HG02763 (cell line): Measurements from ENCODE around the gene TMEM132D.

Experiments
- ATAC-seq: cut with Tn5 transposase; IDR thresholded peaks from one replicate; pipeline ENCODE4 v1.9.1; 2021; ENCODE audit warnings: mild to moderate bottlenecking, moderate library complexity; ENCODE audit not compliant: unreplicated experiment

Gene TMEM132D

DNA sequence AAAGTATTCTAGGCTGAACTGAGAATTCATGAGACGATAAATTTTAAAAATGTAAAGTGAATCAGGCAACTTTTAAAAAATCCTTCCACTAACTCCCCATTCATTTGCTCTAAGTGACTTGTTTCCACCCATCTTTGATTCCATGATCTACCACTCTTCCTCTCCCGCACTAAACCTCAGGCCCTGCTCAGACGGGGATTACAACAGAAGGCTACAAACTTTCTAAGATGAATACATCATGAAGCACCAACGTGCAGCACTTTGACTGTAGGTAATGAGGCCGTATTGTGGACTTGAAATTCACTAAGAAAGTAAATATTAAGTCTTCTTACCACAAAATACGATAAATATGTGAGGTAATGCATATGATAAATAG, 30.0 kb downstream of the TMEM132D start:
- no peak for ATAC-seq

DNA sequence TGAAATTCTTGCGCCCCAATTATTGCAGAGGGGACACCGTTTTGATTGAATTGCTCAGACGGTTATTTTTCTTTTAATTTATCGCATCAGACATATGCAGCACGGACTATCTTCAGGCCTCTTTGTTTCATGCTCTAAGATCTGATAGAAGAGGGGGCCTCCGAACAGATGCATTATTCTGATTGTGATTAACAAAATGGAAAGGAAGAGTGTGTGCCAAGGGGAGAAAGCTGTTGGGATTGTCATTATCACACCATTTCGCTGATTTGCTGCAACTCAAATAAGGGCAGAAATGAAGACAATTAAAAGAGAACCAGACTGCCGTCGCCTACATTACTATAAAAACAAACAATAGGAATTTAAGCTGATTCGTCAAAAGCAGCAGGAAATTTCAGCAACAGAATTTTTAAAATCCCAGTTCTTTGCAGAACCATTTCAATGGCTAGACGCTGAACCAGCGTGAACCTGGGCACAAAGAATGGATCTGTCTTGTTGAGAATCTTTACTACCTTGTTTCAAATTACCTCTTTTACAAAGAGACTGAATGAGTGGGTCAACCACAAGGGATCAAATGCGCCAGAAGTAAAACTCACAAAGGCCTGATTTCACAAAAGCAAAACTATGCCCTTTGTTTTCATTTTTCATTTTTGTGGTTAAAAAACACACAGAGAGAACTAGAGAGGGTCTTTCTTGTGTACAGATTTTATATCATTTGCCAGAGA, 30.6 kb downstream of the TMEM132D start:
- ATAC-seq = no peak

DNA sequence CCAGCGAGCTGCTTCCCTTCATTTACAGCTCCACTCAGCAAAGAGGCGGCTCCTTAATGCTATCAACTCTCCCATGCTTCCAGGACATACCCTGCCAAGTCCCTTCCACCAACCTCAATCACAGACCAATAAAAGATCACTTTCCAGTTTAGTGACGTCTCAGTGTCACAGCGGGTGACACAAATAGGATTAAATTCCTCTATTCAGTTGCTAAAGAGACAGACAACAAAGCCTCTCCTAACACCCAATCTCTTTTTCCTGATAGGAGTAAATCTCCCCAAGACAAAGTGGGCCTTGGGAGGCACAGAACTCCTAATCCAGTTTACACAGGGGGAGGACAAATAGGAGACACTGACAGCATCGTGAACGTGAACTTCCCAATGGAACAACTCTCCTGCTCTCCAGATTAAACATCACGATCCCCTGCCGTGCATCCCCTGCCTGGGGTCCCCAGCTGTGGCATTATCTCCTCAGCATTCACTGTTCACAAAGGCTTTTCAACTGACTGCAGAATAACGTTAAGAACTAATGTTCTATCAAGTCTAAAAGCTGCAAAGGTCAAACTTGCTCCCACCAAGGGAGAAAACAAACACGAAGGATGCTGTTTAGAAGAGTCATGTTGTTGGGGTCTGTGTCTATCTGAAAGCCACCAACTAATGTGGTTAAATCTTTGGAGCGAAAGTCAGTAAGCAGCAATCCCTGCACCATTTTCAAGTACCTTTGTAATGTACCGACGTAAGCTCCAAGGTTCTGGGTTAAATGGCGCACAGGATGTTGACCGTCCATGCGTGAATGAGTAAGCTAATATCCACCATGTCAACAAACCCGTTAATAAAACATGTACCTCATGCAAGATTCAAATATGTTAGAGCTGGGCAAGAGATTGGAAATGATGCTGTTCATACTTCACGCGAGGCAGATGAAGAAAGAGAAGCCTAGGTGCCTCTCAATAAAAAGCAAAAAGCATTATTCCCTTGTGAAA, 31.5 kb downstream of the TMEM132D start:
- ATAC-seq = no peak

DNA sequence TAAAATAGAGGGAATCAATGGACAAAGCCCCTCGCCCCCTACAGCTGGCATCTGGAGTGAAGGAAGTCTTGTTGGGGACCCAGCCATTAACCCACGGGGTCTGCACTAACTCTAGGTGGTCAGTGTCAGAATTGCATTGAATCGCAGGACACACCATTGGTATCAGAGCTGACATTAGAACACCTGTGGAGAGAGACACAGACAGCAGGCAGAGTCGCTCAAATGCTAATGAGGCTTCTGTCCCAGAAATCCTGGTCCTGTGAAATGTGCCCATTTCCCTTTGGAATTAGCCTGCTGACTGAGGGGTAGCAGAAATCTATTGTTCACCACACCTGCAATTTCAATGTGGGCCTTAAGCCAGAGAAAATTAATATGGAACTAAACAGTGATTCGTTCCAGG, 33.0 kb downstream of the TMEM132D start:
- ATAC-seq = no peak

DNA sequence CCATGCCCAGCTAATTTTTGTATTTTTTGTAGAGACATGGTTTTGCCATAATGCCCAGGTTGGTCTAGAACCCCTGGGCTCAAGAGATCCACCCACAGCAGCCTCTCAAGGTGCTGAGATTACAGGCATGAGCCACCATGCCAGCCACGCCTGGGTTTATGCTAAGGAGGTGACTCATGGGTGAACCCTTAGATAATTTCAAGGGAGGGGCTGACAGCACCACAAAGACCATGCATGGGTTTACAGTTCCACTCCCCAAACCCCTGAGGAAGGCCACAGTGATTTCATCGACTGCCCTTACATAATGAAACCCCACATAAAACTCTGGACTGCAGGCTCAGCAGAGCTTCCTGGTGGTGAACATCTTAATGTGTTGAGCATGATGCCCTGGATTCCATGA, 33.7 kb downstream of the TMEM132D start:
- ATAC-seq = no peak

GRCh38 chr12:129868575-129868974, 35.2 kb downstream of the TMEM132D start:
- no peak for ATAC-seq

GRCh38 chr12:129863938-129864337, 39.9 kb downstream of the TMEM132D start:
- no peak for ATAC-seq

GRCh38 chr12:129862561-129863175, 41.2 kb downstream of the TMEM132D start:
- ATAC-seq = no peak

DNA sequence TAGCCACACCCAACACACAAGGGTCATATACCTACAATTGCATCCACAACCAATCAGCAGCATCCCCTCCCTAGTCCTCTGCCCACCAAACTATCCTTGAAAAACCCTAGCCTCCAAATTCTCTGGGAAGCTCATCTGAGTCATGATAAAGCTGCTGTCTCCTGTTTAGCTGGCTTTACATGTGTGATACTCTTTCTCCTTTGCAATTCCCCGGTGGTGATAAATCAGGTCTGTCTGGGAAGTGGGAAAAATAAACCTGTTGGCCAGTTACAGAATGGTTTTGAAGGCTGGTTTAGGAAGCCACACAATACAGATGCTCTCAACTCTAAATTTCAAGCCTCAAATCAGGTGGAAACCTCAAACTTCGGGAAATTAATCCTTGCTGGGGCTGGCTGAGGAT, 41.9 kb downstream of the TMEM132D start:
- no peak for ATAC-seq

- ATAC-seq = no peak
Measured at GRCh38 chr12:129854591-129854990, 49.2 kb downstream of the TMEM132D start.

GRCh38 chr12:129851296-129851695, 52.5 kb downstream of the TMEM132D start:
- no peak for ATAC-seq

DNA sequence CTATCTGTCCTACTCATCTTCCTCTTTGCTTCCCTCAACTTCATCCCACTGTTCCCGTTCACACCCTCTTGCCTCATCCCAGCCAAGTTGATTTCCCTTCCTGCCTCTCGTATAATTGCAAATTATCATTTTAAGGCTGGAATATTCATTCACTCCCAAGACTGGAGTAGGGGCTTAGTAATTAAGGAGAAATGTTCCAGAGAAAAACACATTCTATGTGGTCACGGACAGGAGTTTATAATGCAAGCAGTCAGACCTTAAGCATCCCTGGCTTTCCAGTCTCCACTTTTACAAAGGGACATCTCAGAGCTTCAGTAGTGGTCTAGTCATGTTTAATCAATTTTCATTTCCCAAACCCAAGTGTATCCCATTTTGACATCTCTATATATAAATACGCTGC, 54.9 kb downstream of the TMEM132D start:
- ATAC-seq = no peak

DNA sequence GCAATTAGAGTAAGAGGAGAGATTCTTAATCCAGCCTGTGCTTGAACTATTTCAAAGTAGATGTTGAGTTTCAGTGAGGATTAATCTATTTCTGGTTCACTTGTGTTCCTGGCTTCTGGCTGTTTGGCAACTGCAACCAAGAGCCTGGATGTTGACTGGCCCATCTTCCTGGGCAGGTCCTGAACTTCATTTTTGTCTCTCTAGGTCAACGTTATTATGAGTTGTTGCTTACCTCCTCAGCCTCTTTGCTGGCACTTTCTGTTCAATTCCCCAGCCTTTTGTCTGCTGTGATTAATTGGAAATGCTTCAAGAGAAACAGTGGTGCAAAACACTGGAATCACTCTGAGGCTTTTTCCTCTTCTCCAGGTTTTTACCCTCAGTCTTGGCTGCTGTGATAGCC, 56.8 kb downstream of the TMEM132D start:
- no peak for ATAC-seq

- no peak for ATAC-seq
Measured at GRCh38 chr12:129844662-129845220, 59.1 kb downstream of the TMEM132D start.

DNA sequence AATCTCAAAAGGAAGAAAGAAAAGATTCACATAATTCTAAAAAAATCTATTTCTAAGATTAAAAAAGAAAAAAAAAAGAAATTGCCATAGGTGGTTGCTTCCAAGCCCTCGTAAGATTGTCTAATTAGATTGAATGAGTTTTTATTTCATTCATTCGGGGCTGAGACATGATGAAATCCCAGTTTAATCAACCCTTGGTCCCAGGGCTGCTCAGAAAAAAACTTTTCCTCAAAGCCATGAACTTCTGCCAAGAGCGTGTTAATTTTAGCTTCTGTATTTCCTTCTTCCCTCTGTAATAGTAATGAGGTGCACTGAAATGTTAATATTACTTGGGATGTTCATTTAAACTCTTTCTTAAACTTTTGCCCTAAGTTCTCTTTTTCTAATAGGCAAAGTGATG, 62.6 kb downstream of the TMEM132D start:
- ATAC-seq = no peak

GRCh38 chr12:129840145-129840884, 63.5 kb downstream of the TMEM132D start:
- ATAC-seq = no peak

- no peak for ATAC-seq
Measured at GRCh38 chr12:129839679-129840078, 64.1 kb downstream of the TMEM132D start.

DNA sequence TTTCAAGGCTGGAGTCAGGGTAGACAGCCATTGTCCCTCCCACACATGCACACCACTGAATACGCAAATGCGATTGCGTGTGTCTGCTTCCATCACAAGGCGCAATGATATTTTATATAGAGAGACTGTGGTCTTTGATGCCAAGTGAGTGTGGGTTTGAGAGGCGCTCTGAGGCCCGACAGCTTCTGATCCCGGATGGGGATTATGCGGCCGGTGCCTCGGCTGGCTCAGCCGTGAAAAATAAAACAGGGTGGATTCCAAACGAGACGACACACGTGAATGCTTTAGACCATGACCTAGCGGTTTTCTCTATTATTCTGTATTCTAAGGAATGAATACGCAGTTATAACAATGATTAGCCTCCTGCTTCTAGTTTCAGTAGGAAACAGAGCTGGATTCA, 72.5 kb downstream of the TMEM132D start:
- no peak for ATAC-seq

DNA sequence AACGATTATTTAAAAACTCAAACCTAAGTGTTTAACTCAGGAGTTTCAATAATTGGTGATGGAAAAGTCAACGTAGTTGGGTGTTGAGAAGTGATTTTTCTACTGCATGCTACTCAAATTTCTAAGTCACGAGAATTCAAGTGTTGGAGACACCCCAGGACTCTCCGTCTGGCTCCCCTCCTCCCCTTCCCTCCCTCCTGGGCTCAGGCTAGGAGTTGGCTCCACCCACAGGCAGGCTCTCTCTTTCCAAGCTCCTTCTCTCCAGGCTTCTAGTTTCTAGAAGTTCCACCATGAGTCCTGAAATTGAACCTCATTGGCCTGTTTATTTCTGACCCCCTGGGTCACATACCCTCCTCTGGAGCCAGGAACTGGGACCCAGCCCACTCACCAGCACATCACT, 73.0 kb downstream of the TMEM132D start:
- no peak for ATAC-seq

- ATAC-seq = no peak
Measured at GRCh38 chr12:129827866-129828384, 75.9 kb downstream of the TMEM132D start.
